GM12878 (cell line): ENCODE data around the gene VSX2. TPM values are rescaled to one million over a fixed set of nuclear protein-coding genes. Genes with fewer than 3 reads are reported as not detected.

Experiments used
- ATAC-seq: fragments of 200-7000 bp; cut with Tn5 transposase; 3 replicates; pipeline ENCODE4 v1.9.1; 2020; ENCODE audit warnings: mild to moderate bottlenecking, moderate library complexity
- BruUV-seq: library from RNA; stranded (reverse); fragments of 400-500 nt; replicated peaks from 2 replicates; lab custom pipeline; 2021; lab: Mats Ljungman, UMichigan
- CTCF ChIA-PET: fragments of 300-600 bp; sonication (Branson Sonifier 250); formaldehyde crosslinking; extraction: SDS; loops from one replicate; lab custom pipeline; 2021; ENCODE audit warnings: inconsistent platforms; lab: Yijun Ruan, JAX
- POLR2A ChIA-PET: fragments of 350-600 bp; formaldehyde crosslinking; extraction: SDS; loops from one replicate; lab custom pipeline; 2021; ENCODE audit warnings: inconsistent platforms; lab: Charles Lee
- RAD21 ChIA-PET: fragments of 300-600 bp; sonication (Branson Sonifier 250); formaldehyde crosslinking; loops from one replicate; lab custom pipeline; 2023; ENCODE audit warnings: antibody characterized with exemption; ENCODE audit not compliant: unreplicated experiment; lab: Charles Lee
- SMC1A ChIA-PET: fragments of 300-600 bp; sonication (Branson Sonifier 250); formaldehyde crosslinking; loops from one replicate; lab custom pipeline; 2023; ENCODE audit not compliant: unreplicated experiment, uncharacterized antibody; lab: Charles Lee
- DNase-seq: peaks from one replicate; pipeline ENCODE4 v3.0.0-alpha.2; 2011; ENCODE audit warnings: low read depth, low spot score
- FAIRE-seq: peaks from 3 replicates; lab custom pipeline; 2011; peaks lifted over from hg19 to GRCh38; lab: Jason Lieb, UNC
- H2AFZ ChIP-seq: 2 replicates; pipeline ENCODE4 v1.6.0; 2011; ENCODE audit warnings: low read depth, low read length, control low read depth; ENCODE audit not compliant: control insufficient read depth
- H3K27ac ChIP-seq: 2 replicates; pipeline ENCODE4 v1.5.1; 2011; ENCODE audit warnings: control low read depth; ENCODE audit not compliant: control insufficient read depth, insufficient read depth
- H3K27me3 ChIP-seq, 2 experiments: replicated peaks in 1 of 2; 2 replicates each; pipeline versions ENCODE4 v1.6.0 to v1.6.1; 2011; ENCODE audit warnings: low read length in 1 of 2; ENCODE audit not compliant: control insufficient read depth in 2 of 2, insufficient read depth in 2 of 2
- H3K36me3 ChIP-seq, 2 experiments: 2 replicates each; pipeline ENCODE4 v1.5.1; 2011; ENCODE audit warnings: low read length in 1 of 2; ENCODE audit not compliant: control insufficient read depth in 2 of 2, insufficient read depth in 2 of 2
- H3K4me1 ChIP-seq: 2 replicates; pipeline ENCODE4 v1.6.1; 2011; ENCODE audit warnings: mild to moderate bottlenecking, low read length, moderate library complexity, mixed read lengths; ENCODE audit not compliant: control insufficient read depth, insufficient read depth
- H3K4me2 ChIP-seq: 2 replicates; pipeline ENCODE4 v1.6.0; 2011; ENCODE audit warnings: control low read depth; ENCODE audit not compliant: control insufficient read depth, insufficient read depth
- H3K4me3 ChIP-seq: fragments of 200-600 bp; sonication (generic); 2 replicates; pipeline ENCODE4 v1.5.1; 2016
- H3K79me2 ChIP-seq: 2 replicates; pipeline ENCODE4 v1.6.0; 2011; ENCODE audit warnings: low read length; ENCODE audit not compliant: control insufficient read depth, insufficient read depth
- H3K9ac ChIP-seq: 2 replicates; pipeline ENCODE4 v1.8.0; 2011; ENCODE audit warnings: low read length, control low read depth, mixed read lengths; ENCODE audit not compliant: control insufficient read depth, insufficient read depth
- H3K9me3 ChIP-seq: replicated peaks from 3 replicates; pipeline ENCODE4 v1.5.1; 2011; ENCODE audit warnings: mild to moderate bottlenecking, low read length; ENCODE audit not compliant: control insufficient read depth, insufficient read depth
- H4K20me1 ChIP-seq: 2 replicates; pipeline ENCODE4 v1.6.0; 2011; ENCODE audit not compliant: control insufficient read depth, insufficient read depth
- BMI1 ChIP-seq: fragments of 450-650 bp; IDR thresholded peaks from 2 replicates; pipeline ENCODE4 v1.6.1; 2016; ENCODE audit warnings: mild to moderate bottlenecking, moderate library complexity, borderline replicate concordance
- CHD2 ChIP-seq: IDR thresholded peaks from 2 replicates; pipeline ENCODE4 v1.6.1; 2011; ENCODE audit warnings: low read depth, low read length, improper control_type of control experiment, borderline replicate concordance
- ESRRA ChIP-seq: IDR thresholded peaks from 2 replicates; pipeline ENCODE4 v1.6.1; 2012; ENCODE audit warnings: mild to moderate bottlenecking, low read length, improper control_type of control experiment
- HCFC1 ChIP-seq: fragments of 150-350 bp; IDR thresholded peaks from 2 replicates; pipeline ENCODE4 v1.6.1; 2014; ENCODE audit warnings: low read length
- HDAC2 ChIP-seq: fragments of 200-600 bp; sonication (generic); IDR thresholded peaks from 2 replicates; pipeline ENCODE4 v1.6.1; 2017
- HDAC6 ChIP-seq: fragments of 200-600 bp; sonication (generic); IDR thresholded peaks from one replicate; pipeline ENCODE4 v1.8.0; 2017; ENCODE audit warnings: antibody characterized with exemption; ENCODE audit not compliant: unreplicated experiment
- HDGF ChIP-seq: fragments of 450-650 bp; IDR thresholded peaks from 2 replicates; pipeline ENCODE4 v1.6.1; 2016; ENCODE audit warnings: antibody characterized with exemption
- JUNB ChIP-seq: IDR thresholded peaks from 2 replicates; pipeline ENCODE4 v1.6.1; 2016; ENCODE audit warnings: antibody characterized with exemption, mild to moderate bottlenecking
- LARP7 ChIP-seq: fragments of 450-650 bp; IDR thresholded peaks from 2 replicates; pipeline ENCODE4 v1.6.1; 2017; ENCODE audit warnings: mild to moderate bottlenecking
- NFYA ChIP-seq: IDR thresholded peaks from 2 replicates; pipeline ENCODE4 v1.6.1; 2011; ENCODE audit warnings: low read depth, mild to moderate bottlenecking, low read length, improper control_type of control experiment, borderline replicate concordance
- SRF ChIP-seq, 2 experiments: IDR thresholded peaks; 2 replicates each; pipeline ENCODE4 v1.6.1; 2011; ENCODE audit warnings: low read depth in 2 of 2, low read length in 2 of 2, mild to moderate bottlenecking in 1 of 2, moderate library complexity in 1 of 2
- ZNF622 ChIP-seq: fragments of 450-650 bp; IDR thresholded peaks from 2 replicates; pipeline ENCODE4 v1.6.1; 2017; ENCODE audit warnings: mild to moderate bottlenecking, inconsistent platforms
- WGBS: methylation state at CpG from one replicate; pipeline ENCODE4 v1.1.6; 2016; ENCODE audit warnings: low lambda C conversion rate; ENCODE audit not compliant: insufficient replicate concordance, insufficient coverage; ENCODE audit errors: missing lambda C conversion rate; 5-methylcytosine and 5-hydroxymethylcytosine counted together
- in situ Hi-C: fragments of 300-500 bp; cut with MboI; formaldehyde crosslinking; loops from 9 replicates; pipeline ENCODE4 v1.14.3; 2018; ENCODE audit warnings: mixed read lengths
- intact Hi-C: fragments of 100-400 bp; cut with micrococcal nuclease; formaldehyde crosslinking; loops from one replicate; pipeline ENCODE4 v1.14.2; 2022; ENCODE audit not compliant: unreplicated experiment
- polyA plus RNA-seq, 11 experiments: library from polyadenylated mRNA; depleted of rRNA in 4 of 11; unstranded in 6 of 11; stranded (reverse) in 5 of 11; fragments of >200 nt; fragmentation: Nextera tagmentation in 4 of 11; fragmentation: Illumina TruSeq in 1 of 11; extraction: Ambion mirVana in 4 of 11; extraction: Trizol in 1 of 11; gene quantifications; 1 replicate in 1 of 11; 2 replicates in 10 of 11; pipeline versions ENCODE4 v1.2.1 to v1.2.3, GENCODE V29; 2011 to 2016; ENCODE audit warnings: inconsistent platforms in 2 of 11, missing spikeins in 2 of 11, low read depth in 1 of 11
- total RNA-seq, 4 experiments: library from RNA; depleted of rRNA in 3 of 4; stranded (reverse); fragments of >200 nt in 3 of 4; fragmentation: Illumina TruSeq in 1 of 4; extraction: Trizol in 1 of 4; gene quantifications; 2 replicates each; pipeline versions ENCODE4 v1.2.1 to v1.2.3, GENCODE V29; 2013 to 2021
- TF ChIP-seq, protein P1 (sequence below): IDR thresholded peaks from 2 replicates; pipeline ENCODE4 v1.6.1; 2012; ENCODE audit warnings: improper control_type of control experiment, low read depth, low read length; ENCODE audit not compliant: insufficient replicate concordance

VSX2 gene
- total and polyA plus RNA-seq, 10 of the 15 experiments (the other 5 are each of a cell fraction or from before 2014, with no cell fraction given): 0.04 to 0.05 TPM; not detected in 8

DNA sequence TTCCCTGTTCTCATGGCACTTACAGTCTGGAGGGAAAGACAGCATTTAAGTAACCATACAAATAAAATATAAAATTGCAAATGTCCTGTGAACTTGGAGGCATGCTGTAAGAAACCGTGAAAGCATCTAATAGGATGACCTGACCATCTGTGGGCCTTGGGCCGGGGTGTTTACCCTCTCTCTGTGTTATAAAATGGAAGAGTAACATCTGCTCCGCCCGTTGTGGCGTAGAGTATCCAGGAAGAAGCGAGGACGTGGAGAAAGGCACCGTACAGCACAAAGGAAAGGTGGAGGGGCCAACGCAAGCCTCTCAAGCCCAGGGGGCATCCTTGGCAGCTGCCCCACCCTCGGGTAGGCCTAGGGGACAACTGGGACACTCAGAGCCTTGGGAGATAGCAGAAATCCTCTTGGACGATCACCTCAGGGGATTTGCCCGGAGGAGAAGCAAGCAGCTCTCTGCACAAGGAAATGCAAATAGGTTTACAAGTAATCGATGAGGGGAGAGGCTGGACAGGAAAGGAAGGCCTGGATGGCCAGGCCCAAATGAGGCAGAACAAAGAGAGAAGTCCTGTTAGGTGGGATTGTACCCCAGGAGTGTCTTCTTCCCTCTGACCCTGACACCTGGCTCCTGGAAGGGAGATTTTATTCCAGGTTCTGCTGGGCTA lies 26.2 kb downstream of the VSX2 start (continued):
- TF ChIP-seq ZNF622 (no peak), BMI1 (no peak), LARP7 (no peak), HDGF (no peak), CHD2 (no peak), NFYA (no peak)

DNA sequence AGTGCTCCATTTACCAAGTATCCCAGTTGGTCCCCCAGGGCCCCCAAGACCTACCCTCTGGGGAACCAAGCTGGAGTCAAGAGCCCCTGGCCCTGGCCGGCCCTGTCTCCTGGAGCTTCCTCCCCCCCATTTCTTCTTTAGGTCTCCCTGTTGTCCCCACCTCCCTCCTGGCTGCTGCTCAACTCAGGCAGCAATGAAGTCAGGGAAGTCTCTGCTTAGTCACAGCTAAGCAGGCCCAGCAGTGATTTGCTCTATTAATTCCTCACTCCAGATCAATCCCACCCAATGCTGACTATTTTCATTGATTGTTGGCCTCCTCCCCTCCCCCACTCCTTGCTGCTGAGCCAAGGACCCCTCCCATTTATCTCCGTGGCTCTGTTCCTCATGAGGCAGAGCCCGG lies 28.3 kb downstream of the VSX2 start:
- CTCF ChIA-PET: interaction anchor here (0.6 to 1.6 kb wide), 3 partner anchors 9 to 419 kb away, joined by 3 to 6 read pairs (median 5); no protein-coding TSS in a partner anchor
- BruUV-seq: no TSS peak
- H2AFZ ChIP-seq: no peak overlapping the region

More for the DNA sequence above, 28.3 kb downstream of the VSX2 start:
- TF ChIP-seq HCFC1: no peak
- no peak for TF ChIP-seq JUNB
- TF ChIP-seq, protein P1, sequence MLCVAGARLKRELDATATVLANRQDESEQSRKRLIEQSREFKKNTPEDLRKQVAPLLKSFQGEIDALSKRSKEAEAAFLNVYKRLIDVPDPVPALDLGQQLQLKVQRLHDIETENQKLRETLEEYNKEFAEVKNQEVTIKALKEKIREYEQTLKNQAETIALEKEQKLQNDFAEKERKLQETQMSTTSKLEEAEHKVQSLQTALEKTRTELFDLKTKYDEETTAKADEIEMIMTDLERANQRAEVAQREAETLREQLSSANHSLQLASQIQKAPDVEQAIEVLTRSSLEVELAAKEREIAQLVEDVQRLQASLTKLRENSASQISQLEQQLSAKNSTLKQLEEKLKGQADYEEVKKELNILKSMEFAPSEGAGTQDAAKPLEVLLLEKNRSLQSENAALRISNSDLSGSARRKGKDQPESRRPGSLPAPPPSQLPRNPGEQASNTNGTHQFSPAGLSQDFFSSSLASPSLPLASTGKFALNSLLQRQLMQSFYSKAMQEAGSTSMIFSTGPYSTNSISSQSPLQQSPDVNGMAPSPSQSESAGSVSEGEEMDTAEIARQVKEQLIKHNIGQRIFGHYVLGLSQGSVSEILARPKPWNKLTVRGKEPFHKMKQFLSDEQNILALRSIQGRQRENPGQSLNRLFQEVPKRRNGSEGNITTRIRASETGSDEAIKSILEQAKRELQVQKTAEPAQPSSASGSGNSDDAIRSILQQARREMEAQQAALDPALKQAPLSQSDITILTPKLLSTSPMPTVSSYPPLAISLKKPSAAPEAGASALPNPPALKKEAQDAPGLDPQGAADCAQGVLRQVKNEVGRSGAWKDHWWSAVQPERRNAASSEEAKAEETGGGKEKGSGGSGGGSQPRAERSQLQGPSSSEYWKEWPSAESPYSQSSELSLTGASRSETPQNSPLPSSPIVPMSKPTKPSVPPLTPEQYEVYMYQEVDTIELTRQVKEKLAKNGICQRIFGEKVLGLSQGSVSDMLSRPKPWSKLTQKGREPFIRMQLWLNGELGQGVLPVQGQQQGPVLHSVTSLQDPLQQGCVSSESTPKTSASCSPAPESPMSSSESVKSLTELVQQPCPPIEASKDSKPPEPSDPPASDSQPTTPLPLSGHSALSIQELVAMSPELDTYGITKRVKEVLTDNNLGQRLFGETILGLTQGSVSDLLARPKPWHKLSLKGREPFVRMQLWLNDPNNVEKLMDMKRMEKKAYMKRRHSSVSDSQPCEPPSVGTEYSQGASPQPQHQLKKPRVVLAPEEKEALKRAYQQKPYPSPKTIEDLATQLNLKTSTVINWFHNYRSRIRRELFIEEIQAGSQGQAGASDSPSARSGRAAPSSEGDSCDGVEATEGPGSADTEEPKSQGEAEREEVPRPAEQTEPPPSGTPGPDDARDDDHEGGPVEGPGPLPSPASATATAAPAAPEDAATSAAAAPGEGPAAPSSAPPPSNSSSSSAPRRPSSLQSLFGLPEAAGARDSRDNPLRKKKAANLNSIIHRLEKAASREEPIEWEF: no peak
- TF ChIP-seq SRF (IDR thresholded peaks at IDR 0.05; ENCODE audit: low read depth in 2 of 2, low read length in 2 of 2): no peak
- TF ChIP-seq HDAC6: no peak
- TF ChIP-seq HDAC2: no peak
- TF ChIP-seq ESRRA: no peak
- Histone ChIP-seq H4K20me1 (no peaks in the 10 kb centered on the region), H3K79me2 (no peaks in the 10 kb centered on the region), H3K4me3 (no peak overlapping the region), H3K9me3 (no peaks in the 10 kb centered on the region), H3K36me3 (no peaks in the 10 kb centered on the region), H3K27me3 (no peaks in the 10 kb centered on the region; a peak in 2 of 4 replicates), H3K27ac (no peak overlapping the region), H3K4me2 (no peak overlapping the region), H3K9ac (no peak overlapping the region), H3K4me1 (no peaks in the 10 kb centered on the region)
- POLR2A ChIA-PET: no interaction called here
- no peak for FAIRE-seq
- intact Hi-C loops: no loop called here
- no peak for ATAC-seq
- in situ Hi-C loops: no loop called here
- RAD21 ChIA-PET: no interaction called here
- no peak for DNase-seq
- WGBS: 53% methylated on average over 3 of the region's 3 CpGs
- SMC1A ChIA-PET: no interaction called here
